ENCODE data around the gene DNAJA2.
A peak's percentile ranks its signal among the peaks of the same experiment; 100 is the strongest.
"Not testable (repeated sequence)": the region's sequence is repeated elsewhere in the genome, so short reads cannot be mapped to it uniquely, and the experiment has no call there.

DNAJA2 gene

GRCh38 chr16:46975165-46975564, 1.7 kb upstream of the DNAJA2 start:
- DNase-seq (ENCODE audit: low spot score): no peak

- DNase-seq (ENCODE audit: low spot score): no peak
Observed at GRCh38 chr16:46974352-46974751, 878 bp upstream of the DNAJA2 start.

GRCh38 chr16:46973996-46974324, 486 bp upstream of the DNAJA2 start:
- DNase-seq (ENCODE audit: low spot score): no peak

GRCh38 chr16:46972429-46973206, 856 bp downstream of the DNAJA2 start:
- peak; percentile 81 for DNase-seq (ENCODE audit: low spot score)

- no peak for DNase-seq (ENCODE audit: low spot score)
Observed at GRCh38 chr16:46971271-46971670, 2.2 kb downstream of the DNAJA2 start.

GRCh38 chr16:46970089-46970488, 3.4 kb downstream of the DNAJA2 start:
- DNase-seq (ENCODE audit: low spot score): no peak

- no peak for DNase-seq (ENCODE audit: low spot score)
Observed at GRCh38 chr16:46968063-46968435, 5.4 kb downstream of the DNAJA2 start.

- no peak for DNase-seq (ENCODE audit: low spot score)
Observed at GRCh38 chr16:46962629-46963028, 10.8 kb downstream of the DNAJA2 start.

GRCh38 chr16:46961373-46962353, 11.8 kb downstream of the DNAJA2 start:
- DNase-seq (ENCODE audit: low spot score): no peak

- no peak for DNase-seq (ENCODE audit: low spot score)
Observed at GRCh38 chr16:46954562-46954961, 18.9 kb downstream of the DNAJA2 start.

GRCh38 chr16:46950009-46950408, 23.5 kb downstream of the DNAJA2 start:
- DNase-seq (ENCODE audit: low spot score): no peak

GRCh38 chr16:46949241-46949892, 24.1 kb downstream of the DNAJA2 start:
- DNase-seq (ENCODE audit: low spot score): no peak

GRCh38 chr16:46948548-46949166, 24.8 kb downstream of the DNAJA2 start:
- no peak for DNase-seq (ENCODE audit: low spot score)

GRCh38 chr16:46947900-46948547, 25.4 kb downstream of the DNAJA2 start:
- DNase-seq (ENCODE audit: low spot score): peak; percentile 46

- not testable (repeated sequence) for DNase-seq (ENCODE audit: low spot score)
Observed at GRCh38 chr16:46944713-46945112, 28.8 kb downstream of the DNAJA2 start.

GRCh38 chr16:46937536-46937935, 35.9 kb downstream of the DNAJA2 start:
- DNase-seq (ENCODE audit: low spot score): no peak

- DNase-seq (ENCODE audit: low spot score): peak; percentile 62
Observed at GRCh38 chr16:46932802-46933201, 40.7 kb downstream of the DNAJA2 start.

- DNase-seq (ENCODE audit: low spot score): no peak
Observed at GRCh38 chr16:46930861-46931260, 42.6 kb downstream of the DNAJA2 start.

- peak; percentile 95 for DNase-seq (ENCODE audit: low spot score)
Observed at GRCh38 chr16:46929378-46930332, 43.8 kb downstream of the DNAJA2 start.

- DNase-seq (ENCODE audit: low spot score): no peak
Observed at GRCh38 chr16:46928811-46929210, 44.7 kb downstream of the DNAJA2 start.

Measured in iPS-NIHi11 (cell line).